ENCODE data around the gene ZNF865. TPM values are rescaled to one million over a fixed set of nuclear protein-coding genes. Genes with fewer than 3 reads are reported as not detected.
A peak's percentile ranks its signal among the peaks of the same experiment; 100 is the strongest.

ZNF865 gene
- total RNA-seq, 1 experiment from 2014 or later = 5.5 TPM

DNA sequence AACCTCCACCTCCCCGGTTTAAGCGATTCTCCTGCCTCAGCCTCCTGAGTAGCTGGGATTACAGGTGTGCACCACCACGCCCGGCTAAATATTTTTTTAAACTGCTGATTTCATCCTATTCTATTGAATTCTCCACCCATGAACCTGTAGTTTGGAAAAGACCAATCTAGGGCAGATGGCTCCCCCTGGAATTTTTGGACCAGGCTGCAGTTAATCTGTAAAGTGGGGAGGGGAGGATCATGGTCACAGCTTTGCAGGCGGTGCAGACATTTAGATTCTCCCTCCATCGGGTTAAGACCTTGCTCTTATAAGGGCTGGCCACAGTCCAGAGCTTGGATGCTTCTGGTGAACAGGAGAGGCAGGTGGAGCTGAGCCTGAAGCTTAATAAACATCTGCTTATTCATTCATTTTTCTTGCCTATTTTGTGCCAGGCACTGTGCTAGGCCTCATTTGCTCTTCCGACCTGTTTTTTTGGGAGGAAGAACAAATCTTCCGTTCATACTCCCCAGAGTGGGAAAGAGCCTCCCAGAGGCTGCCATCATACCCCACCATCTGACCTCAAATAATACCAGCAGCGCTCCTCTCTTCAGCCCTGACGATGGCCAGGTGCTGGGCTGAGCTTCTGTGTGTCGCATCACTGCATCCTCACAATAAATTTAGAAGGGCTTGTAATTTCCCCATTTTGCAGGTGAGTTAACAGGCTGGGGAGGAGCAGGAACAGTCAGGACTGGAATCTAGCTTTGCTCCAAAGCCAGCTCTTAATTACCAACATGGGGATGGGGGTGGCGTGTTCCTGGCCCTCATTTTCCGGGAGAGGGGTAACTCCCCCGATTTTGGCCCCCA, 41.7 kb downstream of the ZNF865 start:
- Histone ChIP-seq H3K27ac (ENCODE audit: low read length) (no peak overlapping the region), H3K36me3 (ENCODE audit: low read depth, low read length) (peaks cover 14% of the 10 kb centered on the region), H3K79me2 (ENCODE audit: low read length) (peaks cover 49% of the 10 kb centered on the region), H3K9ac (ENCODE audit: low read length) (peak overlapping the region; percentile 86), H3K4me1 (ENCODE audit: insufficient read depth, low read length) (peaks cover 39% of the 10 kb centered on the region), H3K4me3 (ENCODE audit: low read length) (peak overlapping the region; percentile 95), H3F3A (ENCODE audit: low read length, unreplicated experiment) (peaks cover 5% of the 10 kb centered on the region), H3K27me3 (ENCODE audit: low read length) (no peaks in the 10 kb centered on the region), H3K4me2 (ENCODE audit: low read length) (peak overlapping the region; percentile 98), H3K9me2 (replicated peaks; ENCODE audit: low read length) (no peaks in the 10 kb centered on the region), H2AFZ (ENCODE audit: low read length) (peak overlapping the region; percentile 86), H3K9me3 (ENCODE audit: low read length) (no peaks in the 10 kb centered on the region), H4K20me1 (ENCODE audit: low read length) (0 out of 2 replicates have a peak, but pooled peaks cover 4% of the 10 kb centered on the region)
- BruUV-seq (replicated peaks) = TSS peak; percentile 4
- CTCF ChIA-PET = interaction anchor here (0.7 to 0.9 kb wide), 3 partner anchors 10 to 47 kb away, joined by 3 to 4 read pairs (median 4); partner anchors contain the start of gene ZNF865
- POLR2A ChIA-PET (ENCODE audit: unreplicated experiment) = interaction anchor here (0.6 kb wide), 2 partner anchors 523 to 668 kb away, joined by 3 to 4 read pairs; no protein-coding TSS in a partner anchor
- ATAC-seq = no peak
- intact Hi-C loops (cut with micrococcal nuclease) = no loop called here
- TF ChIP-seq EZH2 (IDR thresholded peaks at IDR 0.05; ENCODE audit: low read length, unreplicated experiment) = no peak
- TF ChIP-seq EZH2phosphoT487 (IDR thresholded peaks at IDR 0.05; ENCODE audit: borderline replicate concordance, low read length) = no peak
- DNase-seq = peak; percentile 35

DNA sequence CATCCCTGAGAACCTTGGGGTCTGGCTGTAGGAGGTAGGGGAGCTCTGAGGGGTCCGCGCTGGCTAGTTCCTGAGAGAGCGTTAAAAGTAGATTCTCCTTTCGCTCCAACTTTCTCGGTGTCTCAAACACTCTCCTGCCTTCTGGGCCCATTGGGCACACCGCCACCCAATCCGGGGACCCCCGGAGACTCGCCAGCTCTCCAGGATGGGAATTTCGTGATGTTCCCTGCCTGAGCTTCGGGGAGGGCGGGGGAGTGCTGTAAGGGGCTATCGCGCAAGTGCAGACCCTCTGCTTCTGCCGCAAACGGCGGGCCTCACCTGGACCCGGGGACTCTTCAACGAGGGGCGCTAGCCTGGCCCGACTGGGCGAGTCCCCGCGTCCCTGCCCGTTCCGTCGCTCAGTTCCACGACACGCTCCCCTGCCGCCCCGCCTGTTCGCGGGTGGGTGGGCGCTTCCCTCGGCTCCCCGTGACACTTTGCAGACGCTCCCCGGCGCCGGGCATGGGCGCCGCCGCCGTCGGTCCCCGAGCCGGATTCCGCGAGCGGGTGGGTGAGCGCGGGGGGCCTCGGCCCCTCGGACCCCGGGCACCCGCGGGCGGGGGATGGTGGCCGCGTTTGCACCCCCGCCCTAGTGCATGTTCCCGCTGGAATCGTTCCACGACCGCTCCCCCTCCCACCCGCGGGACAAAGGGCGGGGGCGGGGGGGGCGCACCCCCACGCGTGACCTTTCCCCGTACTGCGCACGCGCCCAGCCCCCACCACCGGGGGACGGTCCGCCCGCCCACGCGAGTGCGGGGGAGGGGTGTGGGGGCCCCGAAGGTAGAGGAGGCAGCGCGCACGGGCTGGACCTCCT, 42.5 kb downstream of the ZNF865 start, which contains the start of gene CCDC106:
TSS of gene CCDC106 (plus strand) at position 481 of the 853 bp plus-strand sequence. CDS start 835 bp downstream, outside the sequence.
- Histone ChIP-seq H3K27me3 (ENCODE audit: low read length) (no peaks in the 10 kb centered on the region), H3K36me3 (ENCODE audit: low read depth, low read length) (peaks cover 14% of the 10 kb centered on the region), H2AFZ (ENCODE audit: low read length) (peak within 1 kb of the TSS; percentile 86), H3K4me3 (ENCODE audit: low read length) (peak within 1 kb of the TSS; percentile 95), H3F3A (ENCODE audit: low read length, unreplicated experiment) (peaks cover 5% of the 10 kb centered on the region), H3K27ac (ENCODE audit: low read length) (0 out of 2 replicates have a peak within 1 kb of the TSS, but pooled peaks have one; percentile 13), H4K20me1 (ENCODE audit: low read length) (0 out of 2 replicates have a peak, but pooled peaks cover 4% of the 10 kb centered on the region), H3K4me2 (ENCODE audit: low read length) (peak within 1 kb of the TSS; percentile 98), H3K9me2 (replicated peaks; ENCODE audit: low read length) (no peaks in the 10 kb centered on the region), H3K9ac (ENCODE audit: low read length) (peak within 1 kb of the TSS; percentile 86), H3K9me3 (ENCODE audit: low read length) (no peaks in the 10 kb centered on the region), H3K79me2 (ENCODE audit: low read length) (peaks cover 40% of the 10 kb centered on the region), H3K4me1 (ENCODE audit: insufficient read depth, low read length) (peaks cover 31% of the 10 kb centered on the region)
- intact Hi-C loops (cut with micrococcal nuclease) = no loop called here
- DNase-seq = peak; percentile 68
- ATAC-seq = peak; percentile 25
- BruUV-seq (replicated peaks) = no TSS peak
- CTCF ChIA-PET = interaction anchor here (0.7 to 0.9 kb wide), 3 partner anchors 9 to 48 kb away, joined by 3 to 4 read pairs (median 4); partner anchors contain the start of gene ZNF865
- TF ChIP-seq EZH2 (IDR thresholded peaks at IDR 0.05; ENCODE audit: low read length, unreplicated experiment) (no peak), EZH2phosphoT487 (IDR thresholded peaks at IDR 0.05; ENCODE audit: borderline replicate concordance, low read length) (no peak)
- TF ChIP-seq, protein P1, sequence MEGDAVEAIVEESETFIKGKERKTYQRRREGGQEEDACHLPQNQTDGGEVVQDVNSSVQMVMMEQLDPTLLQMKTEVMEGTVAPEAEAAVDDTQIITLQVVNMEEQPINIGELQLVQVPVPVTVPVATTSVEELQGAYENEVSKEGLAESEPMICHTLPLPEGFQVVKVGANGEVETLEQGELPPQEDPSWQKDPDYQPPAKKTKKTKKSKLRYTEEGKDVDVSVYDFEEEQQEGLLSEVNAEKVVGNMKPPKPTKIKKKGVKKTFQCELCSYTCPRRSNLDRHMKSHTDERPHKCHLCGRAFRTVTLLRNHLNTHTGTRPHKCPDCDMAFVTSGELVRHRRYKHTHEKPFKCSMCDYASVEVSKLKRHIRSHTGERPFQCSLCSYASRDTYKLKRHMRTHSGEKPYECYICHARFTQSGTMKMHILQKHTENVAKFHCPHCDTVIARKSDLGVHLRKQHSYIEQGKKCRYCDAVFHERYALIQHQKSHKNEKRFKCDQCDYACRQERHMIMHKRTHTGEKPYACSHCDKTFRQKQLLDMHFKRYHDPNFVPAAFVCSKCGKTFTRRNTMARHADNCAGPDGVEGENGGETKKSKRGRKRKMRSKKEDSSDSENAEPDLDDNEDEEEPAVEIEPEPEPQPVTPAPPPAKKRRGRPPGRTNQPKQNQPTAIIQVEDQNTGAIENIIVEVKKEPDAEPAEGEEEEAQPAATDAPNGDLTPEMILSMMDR (conservative IDR thresholded peaks at IDR 0.05; ENCODE audit: low read depth, low read length) = no peak
- POLR2A ChIA-PET (ENCODE audit: unreplicated experiment) = interaction anchor here (0.6 kb wide), 2 partner anchors 523 to 667 kb away, joined by 3 to 4 read pairs; no protein-coding TSS in a partner anchor

Measured in PC-3 (cell line).